Mesenchymal stem cell (in vitro differentiated cells and primary cell): ENCODE data around the gene CDH4.

ENCODE experiments used
- DNase-seq: peaks from one replicate; pipeline ENCODE4 v3.0.0-alpha.2; 2013
- H2AFZ ChIP-seq: one replicate; pipeline ENCODE4 v1.6.1; 2013; ENCODE audit warnings: low read depth, mild to moderate bottlenecking, control low read depth, inconsistent platforms, low read length, moderate library complexity
- H2AK5ac ChIP-seq: 2 replicates; pipeline ENCODE4 v1.6.1; 2013; ENCODE audit warnings: low read length, moderate library complexity, mild to moderate bottlenecking, inconsistent platforms; ENCODE audit not compliant: severe bottlenecking
- H2BK120ac ChIP-seq: one replicate; pipeline ENCODE4 v1.6.1; 2013; ENCODE audit warnings: low read depth, mild to moderate bottlenecking, inconsistent platforms, low read length, moderate library complexity
- H2BK12ac ChIP-seq, 2 experiments: one replicate each; pipeline ENCODE4 v1.6.1; 2013; ENCODE audit warnings: inconsistent platforms in 2 of 2, low read length in 2 of 2, mild to moderate bottlenecking in 2 of 2, moderate library complexity in 2 of 2, control low read depth in 1 of 2
- H2BK15ac ChIP-seq: one replicate; pipeline ENCODE4 v1.6.1; 2013; ENCODE audit warnings: mild to moderate bottlenecking, low read depth, inconsistent platforms; ENCODE audit not compliant: poor library complexity, severe bottlenecking
- H2BK5ac ChIP-seq: 2 replicates; pipeline ENCODE4 v1.6.1; 2013; ENCODE audit warnings: low read depth, mild to moderate bottlenecking, low read length, control low read depth, inconsistent platforms; ENCODE audit not compliant: poor library complexity, severe bottlenecking
- H3K14ac ChIP-seq, 2 experiments: one replicate each; pipeline ENCODE4 v1.6.1; 2013; ENCODE audit warnings: inconsistent platforms in 2 of 2, low read length in 2 of 2, control low read depth in 1 of 2, mild to moderate bottlenecking in 1 of 2, moderate library complexity in 1 of 2
- H3K18ac ChIP-seq, 2 experiments: one replicate each; pipeline ENCODE4 v1.6.1; 2013; ENCODE audit warnings: inconsistent platforms in 2 of 2, low read length in 2 of 2, control low read depth in 1 of 2, low read depth in 1 of 2, mild to moderate bottlenecking in 1 of 2
- H3K23ac ChIP-seq, 2 experiments: one replicate each; pipeline ENCODE4 v1.6.1; 2013; ENCODE audit warnings: inconsistent platforms in 2 of 2, low read length in 2 of 2, mild to moderate bottlenecking in 2 of 2, moderate library complexity in 2 of 2, control low read depth in 1 of 2
- H3K27ac ChIP-seq: 2 replicates; pipeline ENCODE4 v1.5.1; 2013; ENCODE audit warnings: mild to moderate bottlenecking, moderate library complexity, low read length, control low read depth, inconsistent platforms; ENCODE audit not compliant: poor library complexity, severe bottlenecking
- H3K27me3 ChIP-seq, 2 experiments: 2 replicates each; pipeline versions ENCODE4 v1.6.1 to v1.7.0; 2013; ENCODE audit warnings: low read length in 2 of 2, mild to moderate bottlenecking in 2 of 2, moderate library complexity in 2 of 2, control low read depth in 1 of 2, inconsistent platforms in 1 of 2; ENCODE audit not compliant: control insufficient read depth in 1 of 2, insufficient read depth in 1 of 2
- H3K36me3 ChIP-seq, 2 experiments: 2 replicates each; pipeline versions ENCODE4 v1.6.1 to v1.7.0; 2013; ENCODE audit warnings: low read length in 2 of 2, control low read depth in 1 of 2, inconsistent platforms in 1 of 2, low read depth in 1 of 2, mild to moderate bottlenecking in 1 of 2; ENCODE audit not compliant: insufficient read depth in 2 of 2, control insufficient read depth in 1 of 2
- H3K4ac ChIP-seq, 2 experiments: one replicate each; pipeline ENCODE4 v1.6.1; 2013; ENCODE audit warnings: inconsistent platforms in 2 of 2, low read length in 2 of 2, mild to moderate bottlenecking in 2 of 2, moderate library complexity in 2 of 2, control low read depth in 1 of 2, low read depth in 1 of 2
- H3K4me1 ChIP-seq: 2 replicates; pipeline ENCODE4 v1.6.1; 2013; ENCODE audit warnings: low read depth, low read length, control low read depth; ENCODE audit not compliant: control insufficient read depth, insufficient read depth
- H3K4me2 ChIP-seq: 2 replicates; pipeline ENCODE4 v1.6.1; 2013; ENCODE audit warnings: low read length, mild to moderate bottlenecking, inconsistent platforms; ENCODE audit not compliant: poor library complexity, severe bottlenecking
- H3K4me3 ChIP-seq, 2 experiments: 2 replicates each; pipeline versions ENCODE4 v1.5.1 to v1.7.0; 2013; ENCODE audit warnings: low read length in 2 of 2, mild to moderate bottlenecking in 2 of 2, control low read depth in 1 of 2, low read depth in 1 of 2; ENCODE audit not compliant: insufficient read depth in 1 of 2
- H3K79me1 ChIP-seq: replicated peaks from 2 replicates; pipeline ENCODE4 v1.6.1; 2013; ENCODE audit warnings: mild to moderate bottlenecking, control low read depth, low read length, inconsistent platforms; ENCODE audit not compliant: poor library complexity, severe bottlenecking
- H3K9ac ChIP-seq: 2 replicates; pipeline ENCODE4 v1.7.0; 2013; ENCODE audit warnings: mild to moderate bottlenecking, low read length, moderate library complexity
- H3K9me3 ChIP-seq: 2 replicates; pipeline ENCODE4 v1.7.0; 2013; ENCODE audit warnings: mild to moderate bottlenecking, low read length; ENCODE audit not compliant: control insufficient read depth
- H4K8ac ChIP-seq: one replicate; pipeline ENCODE4 v1.6.1; 2013; ENCODE audit warnings: inconsistent platforms, mild to moderate bottlenecking, low read length, moderate library complexity
- H4K91ac ChIP-seq: one replicate; pipeline ENCODE4 v1.6.1; 2013; ENCODE audit warnings: mild to moderate bottlenecking, low read length, inconsistent platforms
- WGBS: methylation state at CpG from one replicate; pipeline ENCODE4 v1.1.7; 2013; ENCODE audit warnings: mixed read lengths; 5-methylcytosine and 5-hydroxymethylcytosine counted together

Gene CDH4

GRCh38 chr20:61492065-61492464 is 240.0 kb downstream of the CDH4 start:
- H3K27me3 ChIP-seq, result no peaks in the 10 kb centered on the region
- no peaks in the 10 kb centered on the region for H3K4me1 ChIP-seq
- H3K27ac ChIP-seq, result no peak overlapping the region
- no peak overlapping the region for H3K4me3 ChIP-seq
- DNase-seq, result no peak
- no peak overlapping the region for H2AK5ac ChIP-seq
- no peak overlapping the region for H4K8ac ChIP-seq
- no peak overlapping the region for H3K4ac ChIP-seq
- H3K79me1 ChIP-seq, result peaks cover 6% of the 10 kb centered on the region
- H3K9me3 ChIP-seq, result no peaks in the 10 kb centered on the region
- H3K4me2 ChIP-seq, result no peak overlapping the region
- no peak overlapping the region for H3K9ac ChIP-seq
- no peaks in the 10 kb centered on the region for H3K36me3 ChIP-seq
- no peak overlapping the region for H3K18ac ChIP-seq
- H2AFZ ChIP-seq, result no peak overlapping the region
- no peak overlapping the region for H2BK5ac ChIP-seq
- H2BK120ac ChIP-seq, result no peak overlapping the region
- no peak overlapping the region for H4K91ac ChIP-seq
- no peak overlapping the region for H3K14ac ChIP-seq
- WGBS, result 94% methylated on average over 3 of the region's 3 CpGs
- no peak overlapping the region for H3K23ac ChIP-seq
- no peak overlapping the region for H2BK12ac ChIP-seq
- H2BK15ac ChIP-seq, result no peak overlapping the region

DNA sequence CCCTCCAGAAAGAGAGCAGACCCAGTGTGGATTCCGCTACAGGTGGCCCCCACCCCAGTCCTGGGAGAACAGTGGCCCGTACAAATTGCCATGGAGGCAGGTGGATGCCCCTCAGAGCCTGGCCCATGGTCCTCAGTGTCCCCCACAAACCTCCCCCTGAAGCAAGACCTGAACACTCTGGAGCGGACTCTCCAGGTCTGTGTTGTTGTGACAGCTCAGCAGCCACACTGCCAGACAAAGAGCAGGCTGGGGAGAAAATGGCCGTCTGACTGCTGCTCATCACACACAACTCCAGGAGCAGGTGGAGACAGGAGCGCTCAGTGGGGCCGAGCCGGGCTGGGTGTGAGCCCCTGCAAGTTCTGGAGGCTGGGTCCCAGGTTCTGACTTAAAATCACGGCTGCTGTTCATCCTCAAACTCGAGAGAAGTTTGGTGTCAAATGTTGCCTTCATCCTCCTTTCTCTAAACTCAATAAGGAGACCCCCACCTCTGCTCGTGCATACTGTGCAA is 241.8 kb downstream of the CDH4 start:
- H3K4me3 ChIP-seq, result no peak overlapping the region
- no peak overlapping the region for H3K14ac ChIP-seq
- H2BK120ac ChIP-seq, result no peak overlapping the region
- peak overlapping the region; percentile 47 for H4K8ac ChIP-seq
- no peak overlapping the region for H3K9ac ChIP-seq
- H2AFZ ChIP-seq, result no peak overlapping the region
- no peak overlapping the region for H2BK15ac ChIP-seq
- no peak overlapping the region for H3K4me2 ChIP-seq
- H3K18ac ChIP-seq, result no peak overlapping the region
- no peak overlapping the region for H3K4ac ChIP-seq
- DNase-seq, result no peak
- H2AK5ac ChIP-seq, result no peak overlapping the region
- peaks cover 6% of the 10 kb centered on the region for H3K79me1 ChIP-seq
- no peak overlapping the region for H4K91ac ChIP-seq
- H3K23ac ChIP-seq, result peak overlapping the region in 1 of 2 experiments; percentile 46
- H3K27ac ChIP-seq, result no peak overlapping the region
- H3K9me3 ChIP-seq, result no peaks in the 10 kb centered on the region
- H2BK12ac ChIP-seq, result no peak overlapping the region
- H3K4me1 ChIP-seq, result peaks cover under 1% of the 10 kb centered on the region
- H2BK5ac ChIP-seq, result no peak overlapping the region
- no peaks in the 10 kb centered on the region for H3K27me3 ChIP-seq
- H3K36me3 ChIP-seq, result no peaks in the 10 kb centered on the region
- WGBS, result 83% methylated on average over 10 of the region's 10 CpGs

DNA sequence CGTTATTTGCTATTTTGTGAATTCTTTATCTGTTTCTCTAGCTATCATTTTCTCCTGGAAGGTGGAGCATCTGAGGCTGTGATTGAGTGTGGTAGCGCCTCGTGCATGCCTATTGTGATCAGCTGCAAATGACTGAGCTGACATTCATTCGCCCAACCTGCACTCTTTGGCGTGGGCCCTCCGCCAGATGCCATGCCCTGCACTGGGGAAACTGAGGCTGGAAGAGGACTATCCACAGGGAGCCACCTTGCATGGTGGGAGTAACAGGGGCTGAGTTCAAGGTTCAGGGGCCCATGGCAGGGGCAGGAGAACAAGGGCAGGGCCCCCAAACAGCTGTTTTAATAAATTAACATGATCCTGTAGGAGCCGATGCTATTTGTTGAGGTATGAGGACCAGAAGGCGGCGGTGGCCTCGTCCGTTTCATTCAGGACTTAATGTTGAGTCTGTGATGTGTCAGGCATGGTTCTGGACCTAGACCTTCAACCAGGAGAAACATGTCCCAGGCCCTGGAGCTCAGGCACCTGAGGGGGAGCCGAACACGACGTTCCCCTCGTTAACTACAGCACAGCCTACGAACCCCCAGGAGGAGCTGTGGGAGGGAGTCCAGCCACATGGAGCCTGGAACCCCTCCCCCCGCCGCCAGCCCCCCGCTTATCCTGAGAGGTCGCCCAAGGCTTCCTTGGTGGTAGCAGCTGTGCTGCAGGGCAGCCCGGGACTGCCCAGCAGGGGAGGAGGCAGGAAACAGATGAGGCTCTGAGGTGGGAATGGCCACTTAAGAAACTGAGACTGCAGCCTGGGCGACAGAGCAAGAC is 242.9 kb downstream of the CDH4 start:
- Histone ChIP-seq H3K27ac (no peak overlapping the region), H2BK15ac (no peak overlapping the region), H4K8ac (no peak overlapping the region), H3K4me1 (peaks cover 8% of the 10 kb centered on the region), H3K14ac (no peak overlapping the region), H3K4me3 (no peak overlapping the region), H4K91ac (no peak overlapping the region), H2BK5ac (no peak overlapping the region), H3K9me3 (no peaks in the 10 kb centered on the region), H2AFZ (no peak overlapping the region), H3K36me3 (no peaks in the 10 kb centered on the region), H3K9ac (no peak overlapping the region), H3K4me2 (no peak overlapping the region), H3K79me1 (peaks cover 4% of the 10 kb centered on the region), H3K27me3 (no peaks in the 10 kb centered on the region), H3K4ac (no peak overlapping the region), H2BK12ac (no peak overlapping the region), H2AK5ac (no peak overlapping the region), H3K18ac (no peak overlapping the region), H3K23ac (no peak overlapping the region), H2BK120ac (no peak overlapping the region)
- no peak for DNase-seq
- WGBS, result 88% methylated on average over 22 of the region's 22 CpGs

DNA sequence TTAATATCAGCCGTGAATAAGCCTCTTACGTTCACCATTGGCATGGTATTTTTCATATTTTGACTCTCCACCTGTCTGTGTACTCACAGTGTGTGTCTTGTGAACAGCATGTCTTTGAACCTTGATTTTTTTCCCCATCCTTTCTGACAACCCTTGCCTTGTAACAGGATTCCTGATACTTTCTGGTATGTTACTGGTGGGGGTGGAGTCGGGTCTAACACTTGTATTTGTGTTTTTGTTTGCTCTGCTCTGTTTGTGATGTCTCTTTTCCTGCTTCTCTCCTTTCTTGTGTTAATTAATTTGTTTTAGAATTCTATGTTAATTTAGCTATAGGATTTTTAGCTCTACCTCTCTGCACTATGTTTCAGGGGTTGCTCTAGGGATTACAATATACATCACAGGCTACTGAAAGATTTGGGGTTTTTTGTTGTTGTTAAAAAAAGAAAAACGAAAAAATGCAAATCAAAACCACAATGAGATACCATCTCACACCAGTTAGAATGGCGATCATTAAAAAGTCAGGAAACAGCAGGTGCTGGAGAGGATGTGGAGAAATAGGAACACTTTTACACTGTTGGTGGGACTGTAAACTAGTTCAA is 245.1 kb downstream of the CDH4 start:
- no peak overlapping the region for H3K23ac ChIP-seq
- no peak overlapping the region for H3K4me2 ChIP-seq
- 93% methylated on average over 3 of the region's 5 CpGs for WGBS
- no peak overlapping the region for H3K27ac ChIP-seq
- no peak overlapping the region for H2BK12ac ChIP-seq
- H3K4ac ChIP-seq, result no peak overlapping the region
- no peak overlapping the region for H2AK5ac ChIP-seq
- H2BK120ac ChIP-seq, result no peak overlapping the region
- no peak overlapping the region for H2AFZ ChIP-seq
- DNase-seq, result no peak
- H2BK5ac ChIP-seq, result no peak overlapping the region
- no peak overlapping the region for H4K91ac ChIP-seq
- H3K18ac ChIP-seq, result no peak overlapping the region
- H2BK15ac ChIP-seq, result no peak overlapping the region
- no peaks in the 10 kb centered on the region for H3K36me3 ChIP-seq
- no peak overlapping the region for H3K4me3 ChIP-seq
- no peaks in the 10 kb centered on the region for H3K9me3 ChIP-seq
- H3K79me1 ChIP-seq, result peaks cover 4% of the 10 kb centered on the region
- peaks cover 12% of the 10 kb centered on the region for H3K4me1 ChIP-seq
- no peak overlapping the region for H4K8ac ChIP-seq
- peaks cover 0 to 6% of the 10 kb centered on the region in 2 experiments for H3K27me3 ChIP-seq
- H3K9ac ChIP-seq, result no peak overlapping the region
- H3K14ac ChIP-seq, result no peak overlapping the region
